ENCODE measurements around the gene SNX21. TPM values are rescaled to one million over a fixed set of nuclear protein-coding genes. Genes with fewer than 3 reads are reported as not detected.

SNX21 gene
- total RNA-seq, 3 donors from 2014 or later (not counting 1 experiment from before 2014, with no cell fraction given) = 0.99 to 1.7 (median 1.2) TPM

DNA sequence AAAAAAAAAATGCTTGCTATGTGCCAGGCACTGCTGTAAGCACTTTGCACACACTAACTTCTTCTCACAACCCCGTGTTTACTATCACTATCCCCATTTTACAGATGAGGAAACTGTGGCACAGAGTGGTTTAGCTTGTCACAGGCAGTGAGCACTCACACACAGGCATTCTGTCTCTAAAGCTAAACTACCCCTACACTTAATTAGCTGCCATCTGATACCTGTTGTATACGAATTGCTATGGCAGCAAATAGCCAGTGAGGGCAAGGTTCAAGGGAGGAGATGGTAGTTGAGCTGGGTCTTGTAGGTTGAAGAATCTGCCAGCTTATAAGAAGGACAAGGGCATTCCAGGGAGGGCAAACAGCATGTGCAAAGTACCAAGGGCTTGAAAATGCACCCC is 11.7 kb upstream of the SNX21 start:
- no peak for DNase-seq
- H3K27me3 Mint-ChIP-seq (ENCODE audit: low read depth in 2 of 2) = peaks cover 30 to 38% of the 10 kb centered on the region in 2 donors
- Histone ChIP-seq H3K27me3 (ENCODE audit: control insufficient read depth, insufficient read depth, low read length) (peaks cover 12% of the 10 kb centered on the region), H3K27ac (ENCODE audit: low read length) (no peak overlapping the region), H3K9me3 (ENCODE audit: control insufficient read depth, insufficient read depth, low read length) (no peaks in the 10 kb centered on the region), H3K4me3 (ENCODE audit: low read length) (no peak overlapping the region), H3K4me1 (ENCODE audit: control insufficient read depth, insufficient read depth, low read length) (peaks cover 16% of the 10 kb centered on the region), H3K36me3 (ENCODE audit: control insufficient read depth, insufficient read depth, low read length) (peaks cover 2% of the 10 kb centered on the region)
- H3K9me3 Mint-ChIP-seq = no peaks in the 10 kb centered on the region
- H3K27ac Mint-ChIP-seq = no peak overlapping the region
- 71% methylated on average over 2 of the region's 2 CpGs for WGBS (ENCODE audit: insufficient coverage)
- no peak overlapping the region for H3K4me3 Mint-ChIP-seq
- ATAC-seq = no peak
- H3K4me1 Mint-ChIP-seq = peaks cover 9 to 17% of the 10 kb centered on the region in 2 donors
- TF ChIP-seq CTCF (IDR thresholded peaks at IDR 0.05) = no peak
- intact Hi-C loops (cut with micrococcal nuclease) = no loop called here
- no peaks in the 10 kb centered on the region for H3K36me3 Mint-ChIP-seq

- Histone ChIP-seq H3K27ac (ENCODE audit: low read length) (no peak overlapping the region), H3K4me1 (ENCODE audit: control insufficient read depth, insufficient read depth, low read length) (peaks cover 16% of the 10 kb centered on the region), H3K36me3 (ENCODE audit: control insufficient read depth, insufficient read depth, low read length) (peaks cover 2% of the 10 kb centered on the region), H3K4me3 (ENCODE audit: low read length) (no peak overlapping the region), H3K27me3 (ENCODE audit: control insufficient read depth, insufficient read depth, low read length) (peaks cover 12% of the 10 kb centered on the region), H3K9me3 (ENCODE audit: control insufficient read depth, insufficient read depth, low read length) (no peaks in the 10 kb centered on the region)
- Mint-ChIP-seq H3K4me3 (no peak overlapping the region), H3K27me3 (ENCODE audit: low read depth in 2 of 2) (peaks cover 30 to 38% of the 10 kb centered on the region in 2 donors), H3K36me3 (no peaks in the 10 kb centered on the region), H3K9me3 (no peaks in the 10 kb centered on the region), H3K4me1 (peaks cover 9 to 17% of the 10 kb centered on the region in 2 donors), H3K27ac (no peak overlapping the region)
- 19% methylated on average over 24 of the region's 24 CpGs for WGBS (ENCODE audit: insufficient coverage)
- no peak for ATAC-seq
- intact Hi-C loops (cut with micrococcal nuclease) = no loop called here
- peak in 1 of 2 donors; percentile 18 for DNase-seq
- no peak for TF ChIP-seq CTCF (IDR thresholded peaks at IDR 0.05)
These were observed 10.7 kb upstream of the SNX21 start for GRCh38 chr20:45822857-45823256.

DNA sequence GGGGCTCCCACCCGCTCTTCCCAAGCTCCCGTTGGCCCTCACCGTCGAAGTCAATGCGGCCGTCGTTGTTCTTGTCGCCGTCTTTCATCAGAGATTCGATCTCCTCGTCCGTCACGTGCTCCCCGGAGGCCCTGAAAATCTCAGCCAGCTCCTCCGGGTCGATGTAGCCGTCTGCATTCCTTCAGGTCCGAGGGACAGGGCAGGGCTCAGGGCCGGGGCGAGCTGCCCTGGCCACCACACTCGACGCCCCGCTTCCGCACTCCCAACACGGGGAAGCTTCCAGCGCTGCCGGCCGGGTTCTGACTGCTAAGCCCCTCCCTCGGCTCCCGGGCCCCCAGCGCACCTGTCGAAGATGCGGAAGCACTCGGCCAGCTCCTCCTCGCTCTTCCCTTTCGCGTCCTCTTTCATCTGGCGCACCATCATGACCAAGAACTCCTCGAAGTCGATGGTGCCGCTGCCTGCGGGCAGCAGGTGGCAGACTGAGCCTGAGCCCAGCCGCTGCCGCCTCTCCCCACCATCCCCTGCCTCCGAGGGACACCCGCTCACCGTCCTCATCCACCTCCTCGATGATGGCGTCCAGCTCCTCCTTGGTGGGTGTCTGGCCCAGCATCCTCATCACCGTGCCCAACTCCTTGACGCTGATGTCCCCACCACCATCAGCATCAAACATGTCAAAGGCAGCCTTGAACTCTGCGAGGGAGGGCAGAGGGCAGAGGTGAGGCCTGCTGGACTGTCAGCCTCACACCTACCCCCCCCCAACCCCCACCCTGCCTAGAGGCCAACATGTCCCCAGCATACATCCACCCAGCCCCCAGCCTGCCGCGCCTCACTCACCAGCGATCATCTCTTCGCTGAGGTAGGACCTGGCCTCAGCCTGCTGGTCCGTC is 9.4 kb upstream of the SNX21 start:
- H3K4me1 Mint-ChIP-seq = peaks cover 9 to 17% of the 10 kb centered on the region in 2 donors
- no peak for TF ChIP-seq CTCF (IDR thresholded peaks at IDR 0.05)
- 21% methylated on average over 57 of the region's 57 CpGs for WGBS (ENCODE audit: insufficient coverage)
- H3K27me3 Mint-ChIP-seq (ENCODE audit: low read depth in 2 of 2) = peaks cover 30 to 38% of the 10 kb centered on the region in 2 donors
- Histone ChIP-seq H3K36me3 (ENCODE audit: control insufficient read depth, insufficient read depth, low read length) (peaks cover 2% of the 10 kb centered on the region), H3K4me1 (ENCODE audit: control insufficient read depth, insufficient read depth, low read length) (peaks cover 16% of the 10 kb centered on the region), H3K27me3 (ENCODE audit: control insufficient read depth, insufficient read depth, low read length) (peaks cover 12% of the 10 kb centered on the region), H3K27ac (ENCODE audit: low read length) (no peak overlapping the region), H3K4me3 (ENCODE audit: low read length) (no peak overlapping the region), H3K9me3 (ENCODE audit: control insufficient read depth, insufficient read depth, low read length) (no peaks in the 10 kb centered on the region)
- H3K36me3 Mint-ChIP-seq = no peaks in the 10 kb centered on the region
- peak in 1 of 2 donors; percentile 69 for DNase-seq
- intact Hi-C loops (cut with micrococcal nuclease) = no loop called here
- ATAC-seq = peak; percentile 69 to 86 (median 79)
- H3K27ac Mint-ChIP-seq = peak overlapping the region in 1 of 2 donors; percentile 69
- peak overlapping the region; percentile 87 for H3K4me3 Mint-ChIP-seq
- H3K9me3 Mint-ChIP-seq = no peaks in the 10 kb centered on the region

All from natural killer cell (primary cell).